Karpas-422 (cell line): ENCODE measurements around the gene CSH1. TPM values are rescaled to one million over a fixed set of nuclear protein-coding genes. Genes with fewer than 3 reads are reported as not detected.
A peak's percentile ranks its signal among the peaks of the same experiment; 100 is the strongest.
"Not testable (repeated sequence)": the region's sequence is repeated elsewhere in the genome, so short reads cannot be mapped to it uniquely, and the experiment has no call there.

ENCODE experiments used
- DNase-seq: peaks from one replicate; pipeline ENCODE4 v3.0.0-alpha.2; 2015
- H2AFZ ChIP-seq: fragments of 200-600 bp; sonication (generic); 2 replicates; pipeline ENCODE4 v1.6.1; 2014; ENCODE audit warnings: antibody characterized with exemption, low read length, mixed read lengths
- H3K27ac ChIP-seq: fragments of 200-600 bp; sonication (generic); 2 replicates; pipeline ENCODE4 v1.5.1; 2014; ENCODE audit warnings: mild to moderate bottlenecking, low read length, moderate library complexity
- H3K27me3 ChIP-seq: fragments of 200-600 bp; sonication (generic); 2 replicates; pipeline ENCODE4 v1.6.1; 2014; ENCODE audit warnings: low read length, mixed read lengths
- H3K36me3 ChIP-seq: fragments of 200-600 bp; sonication (generic); 2 replicates; pipeline ENCODE4 v1.6.1; 2014; ENCODE audit warnings: low read length, mixed read lengths; ENCODE audit not compliant: insufficient read depth
- H3K4me1 ChIP-seq: fragments of 200-600 bp; sonication (generic); 2 replicates; pipeline ENCODE4 v1.6.1; 2014; ENCODE audit warnings: mild to moderate bottlenecking, low read length, mixed read lengths
- H3K4me2 ChIP-seq: fragments of 200-600 bp; sonication (generic); 2 replicates; pipeline ENCODE4 v1.6.1; 2014; ENCODE audit warnings: low read length, low read depth, mild to moderate bottlenecking; ENCODE audit not compliant: poor library complexity, severe bottlenecking
- H3K4me3 ChIP-seq: fragments of 200-600 bp; sonication (generic); 2 replicates; pipeline ENCODE4 v1.5.1; 2014; ENCODE audit warnings: mild to moderate bottlenecking, antibody characterized with exemption, low read length, mixed read lengths
- H3K79me2 ChIP-seq: fragments of 200-600 bp; sonication (generic); 2 replicates; pipeline ENCODE4 v1.6.1; 2014; ENCODE audit warnings: mild to moderate bottlenecking, low read length, mixed read lengths
- H3K9ac ChIP-seq: fragments of 200-600 bp; sonication (generic); 2 replicates; pipeline ENCODE4 v1.6.0; 2014; ENCODE audit warnings: low read length
- H3K9me2 ChIP-seq: fragments of 200-600 bp; sonication (generic), shearing (Covaris generic); replicated peaks from 2 replicates; pipeline ENCODE4 v1.6.0; 2014; ENCODE audit warnings: mild to moderate bottlenecking, low read length, moderate library complexity; ENCODE audit not compliant: insufficient read depth
- H3K9me3 ChIP-seq: fragments of 300-700, 200-600 bp; sonication (generic); 2 replicates; pipeline ENCODE4 v1.6.1; 2014; ENCODE audit warnings: low read length, mixed read lengths
- H4K20me1 ChIP-seq: fragments of 200-600 bp; sonication (generic); 2 replicates; pipeline ENCODE4 v1.6.1; 2014; ENCODE audit warnings: mild to moderate bottlenecking, antibody characterized with exemption, low read length, low read depth; ENCODE audit not compliant: insufficient read depth
- total RNA-seq: library from RNA; depleted of rRNA; stranded (reverse); fragments of >200 nt; shearing (Covaris generic); gene quantifications from 2 replicates; pipeline ENCODE4 v1.2.3, GENCODE V29; 2014; ENCODE audit warnings: low replicate concordance

The CSH1 gene
- total RNA-seq, 1 experiment from 2014 or later, result not detected

DNA sequence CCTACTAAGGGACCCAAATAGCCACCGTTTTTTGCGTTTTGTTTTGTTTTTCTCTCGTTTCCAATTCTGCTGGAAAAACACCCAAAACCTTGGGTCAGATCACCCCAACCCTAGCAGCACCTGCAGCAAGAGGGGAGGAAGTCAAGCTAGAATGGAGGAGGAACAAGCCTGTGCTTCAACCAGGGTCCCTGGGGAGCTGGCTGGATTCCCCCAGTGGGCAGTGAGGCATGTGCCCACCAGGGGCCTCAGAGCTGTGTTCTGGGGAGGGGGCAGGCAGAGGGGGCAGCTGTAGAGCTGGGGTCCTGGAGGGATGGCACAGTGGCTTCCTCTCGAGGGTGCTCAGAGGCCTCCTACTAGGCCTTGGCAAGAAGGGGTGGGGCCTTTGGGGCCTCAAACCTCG, 29.2 kb upstream of the CSH1 start:
- Histone ChIP-seq H3K27ac (peak overlapping the region; percentile 99), H3K79me2 (peaks cover 12% of the 10 kb centered on the region), H2AFZ (no peak overlapping the region), H3K36me3 (peaks cover 31% of the 10 kb centered on the region), H3K4me2 (peak overlapping the region; percentile 94), H4K20me1 (peaks cover 16% of the 10 kb centered on the region; the same call in 1 of the 2 replicates), H3K27me3 (no peaks in the 10 kb centered on the region), H3K4me1 (peaks cover 95% of the 10 kb centered on the region), H3K9ac (peak overlapping the region; percentile 100), H3K4me3 (0 out of 2 replicates have a peak overlapping the region, but pooled peaks have one; percentile 1), H3K9me3 (no peaks in the 10 kb centered on the region), H3K9me2 (no peaks in the 10 kb centered on the region)
- peak; percentile 92 for DNase-seq

DNA sequence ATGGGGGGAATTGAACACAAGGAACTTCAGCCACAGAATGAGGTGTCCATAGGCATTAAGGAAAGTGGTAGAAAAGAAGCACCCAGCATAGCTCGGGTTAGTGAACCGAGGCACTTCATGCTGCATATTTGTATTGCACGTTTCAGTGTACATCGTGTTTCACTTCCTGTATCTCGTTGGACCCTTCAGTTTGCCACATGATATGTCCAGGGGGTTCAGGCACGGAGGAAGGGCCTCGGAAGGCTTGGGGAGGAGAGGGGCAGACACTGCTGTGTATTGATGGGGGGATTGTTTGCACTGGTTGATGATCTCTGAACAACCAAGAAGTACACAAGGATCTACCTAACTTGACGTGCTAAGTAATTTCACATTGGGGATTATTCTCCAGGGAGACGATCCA, 26.0 kb upstream of the CSH1 start:
- not testable (repeated sequence) for H3K4me3 ChIP-seq, H3K9me2 ChIP-seq, H3K27me3 ChIP-seq, H4K20me1 ChIP-seq, H3K36me3 ChIP-seq, H2AFZ ChIP-seq, H3K9me3 ChIP-seq, H3K79me2 ChIP-seq
- DNase-seq, result peak; percentile 93
- peaks cover 80% of the 10 kb centered on the region for H3K4me1 ChIP-seq
- peak overlapping the region; percentile 66 for H3K9ac ChIP-seq
- peak overlapping the region; percentile 67 for H3K4me2 ChIP-seq
- H3K27ac ChIP-seq, result peak overlapping the region; percentile 99

DNA sequence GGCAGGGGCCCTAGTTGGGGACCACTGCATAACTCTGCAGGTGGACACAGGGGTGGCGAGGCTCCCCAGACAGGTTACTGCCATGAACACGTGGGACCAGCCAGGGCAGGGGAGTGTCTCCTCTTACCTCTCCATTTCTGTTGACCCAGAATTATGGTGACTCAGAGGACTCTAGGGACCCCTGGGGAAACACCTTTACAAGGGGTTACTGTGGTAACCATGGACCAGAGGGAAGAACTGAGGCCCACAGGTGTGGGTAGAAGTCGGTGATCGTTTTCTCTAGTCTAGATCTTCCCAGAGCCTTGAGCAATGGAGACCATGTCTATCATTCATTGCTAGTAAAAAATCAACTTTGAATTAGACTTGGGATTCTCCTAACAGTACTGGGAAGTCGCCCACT, 24.4 kb upstream of the CSH1 start:
- not testable (repeated sequence) for H3K36me3 ChIP-seq, H2AFZ ChIP-seq, H3K27me3 ChIP-seq, H3K9me2 ChIP-seq, H3K79me2 ChIP-seq, H4K20me1 ChIP-seq, H3K4me3 ChIP-seq, H3K9me3 ChIP-seq
- DNase-seq, result peak; percentile 79
- Histone ChIP-seq H3K9ac (peak overlapping the region; percentile 36; the same call in 1 of the 2 replicates), H3K27ac (peak overlapping the region; percentile 92), H3K4me1 (peaks cover 72% of the 10 kb centered on the region), H3K4me2 (peak overlapping the region; percentile 63)

DNA sequence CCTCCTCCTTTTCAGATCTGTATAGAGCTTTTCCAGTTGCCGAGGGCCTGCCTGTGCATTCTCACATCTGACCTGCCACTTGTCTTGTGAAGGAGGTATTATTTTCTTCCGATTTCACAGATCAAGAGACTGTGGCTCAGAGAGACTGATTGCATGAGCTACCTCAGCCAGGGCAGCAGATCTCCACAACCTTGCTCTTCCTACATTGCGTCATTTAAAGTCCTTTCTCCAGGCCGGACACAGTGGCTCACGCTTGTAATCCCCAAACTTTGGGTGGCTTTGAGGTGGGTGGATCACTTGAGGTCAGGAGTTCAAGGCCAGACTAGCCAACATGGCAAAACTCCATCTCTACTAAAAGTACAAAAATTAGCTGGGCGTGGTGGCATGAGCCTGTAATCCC, 23.7 kb upstream of the CSH1 start:
- not testable (repeated sequence) for H4K20me1 ChIP-seq, H3K36me3 ChIP-seq, H3K4me3 ChIP-seq, H3K27me3 ChIP-seq, H3K9me2 ChIP-seq, H3K9me3 ChIP-seq, H3K79me2 ChIP-seq
- H3K27ac ChIP-seq, result peak overlapping the region; percentile 92
- peak; percentile 60 for DNase-seq
- H3K4me1 ChIP-seq, result peaks cover 71% of the 10 kb centered on the region
- peak overlapping the region; percentile 63 for H3K4me2 ChIP-seq
- H2AFZ ChIP-seq, result peak overlapping the region; percentile 43; the same call in 1 of the 2 replicates
- peak overlapping the region; percentile 51 for H3K9ac ChIP-seq

DNA sequence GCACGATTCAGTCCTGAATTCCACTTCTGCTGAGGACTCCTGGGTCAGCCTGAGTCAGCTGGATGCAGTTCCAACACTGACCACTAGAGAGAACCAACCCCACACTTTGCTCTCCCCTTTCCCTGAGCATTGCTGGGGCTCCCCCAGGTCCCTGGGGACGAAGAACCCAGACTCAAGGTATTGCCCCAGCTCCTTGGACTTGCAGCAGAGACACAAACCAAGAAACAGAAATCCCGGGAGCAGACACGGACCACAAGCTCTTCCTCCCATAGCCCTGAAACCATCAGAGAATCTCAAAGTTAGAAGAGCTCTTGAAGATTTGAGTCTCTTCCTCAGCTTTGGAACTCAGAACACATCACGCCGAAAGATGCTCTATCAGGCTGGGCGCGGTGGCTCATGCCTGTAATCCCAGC, 22.9 kb upstream of the CSH1 start:
- H3K9ac ChIP-seq, result peak overlapping the region; percentile 51
- peak overlapping the region; percentile 37; the same call in 1 of the 2 replicates for H3K4me3 ChIP-seq
- peaks cover 63% of the 10 kb centered on the region for H3K4me1 ChIP-seq
- H3K36me3 ChIP-seq, result no peaks in the 10 kb centered on the region
- no peaks in the 10 kb centered on the region for H3K9me3 ChIP-seq
- DNase-seq, result peak; percentile 95
- no peaks in the 10 kb centered on the region for H3K9me2 ChIP-seq
- no peaks in the 10 kb centered on the region for H3K79me2 ChIP-seq
- H2AFZ ChIP-seq, result no peak overlapping the region
- peak overlapping the region; percentile 63 for H3K4me2 ChIP-seq
- H3K27me3 ChIP-seq, result no peaks in the 10 kb centered on the region
- H4K20me1 ChIP-seq, result no peaks in the 10 kb centered on the region
- H3K27ac ChIP-seq, result peak overlapping the region; percentile 92

DNA sequence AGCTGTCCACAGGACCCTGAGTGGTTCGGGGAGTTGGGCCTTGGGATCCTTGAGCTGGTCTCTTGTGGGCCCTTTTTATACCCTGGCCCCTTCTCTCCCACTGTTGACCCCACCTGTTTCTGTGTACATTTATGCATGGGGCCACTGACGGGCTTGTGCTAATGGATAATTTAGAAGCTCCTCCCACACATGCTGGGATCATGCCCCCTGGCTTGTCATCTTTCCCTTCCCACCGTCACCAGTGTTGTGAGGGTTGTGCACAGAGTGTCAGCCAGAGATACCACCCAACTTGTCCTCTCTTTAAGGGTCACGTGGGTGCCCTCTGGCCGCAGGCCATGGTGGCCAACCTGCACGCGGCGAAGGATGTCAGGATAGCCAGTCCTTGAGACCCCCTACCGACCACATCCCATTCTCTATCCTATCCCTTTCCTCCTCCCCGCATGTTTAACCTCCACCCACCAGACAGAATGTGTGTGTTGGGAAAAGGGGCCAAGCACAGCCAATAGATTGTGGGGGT, 22.5 kb upstream of the CSH1 start, which contains the start of gene GH1:
GH1 (minus strand) TSS at position 51 of the 517 bp plus-strand sequence. CDS start 63 bp downstream, outside the sequence.
- Histone ChIP-seq H3K4me3 (peak within 1 kb of the TSS; percentile 37; the same call in 1 of the 2 replicates), H3K4me2 (peak within 1 kb of the TSS; percentile 63), H3K4me1 (peaks cover 65% of the 10 kb centered on the region), H3K9ac (peak within 1 kb of the TSS; percentile 51), H3K27ac (peak within 1 kb of the TSS; percentile 92)
- not testable (repeated sequence) for H3K27me3 ChIP-seq, H3K79me2 ChIP-seq, H2AFZ ChIP-seq, H3K9me2 ChIP-seq, H4K20me1 ChIP-seq, H3K9me3 ChIP-seq, DNase-seq, H3K36me3 ChIP-seq

DNA sequence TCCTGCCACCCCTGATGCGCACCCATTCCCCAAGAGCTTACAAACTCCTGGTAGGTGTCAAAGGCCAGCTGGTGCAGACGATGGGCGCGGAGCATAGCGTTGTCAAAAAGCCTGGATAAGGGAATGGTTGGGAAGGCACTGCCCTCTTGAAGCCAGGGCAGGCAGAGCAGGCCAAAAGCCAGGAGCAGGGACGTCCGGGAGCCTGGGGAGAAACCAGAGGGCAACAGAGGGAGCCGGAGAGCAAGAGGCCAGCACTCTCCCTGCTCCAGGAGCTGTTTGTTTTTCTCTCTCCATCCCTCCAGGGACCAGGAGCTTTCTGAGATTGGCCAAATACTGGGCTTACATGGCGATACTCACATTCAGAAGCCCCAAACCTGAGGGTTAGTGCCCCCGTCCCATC, 21.9 kb upstream of the CSH1 start:
- Histone ChIP-seq H3K4me1 (peaks cover 61% of the 10 kb centered on the region), H3K9ac (no peak overlapping the region), H3K4me2 (no peak overlapping the region), H3K4me3 (no peak overlapping the region), H3K27ac (no peak overlapping the region), H3K79me2 (no peaks in the 10 kb centered on the region), H3K36me3 (no peaks in the 10 kb centered on the region), H3K27me3 (no peaks in the 10 kb centered on the region), H3K9me2 (no peaks in the 10 kb centered on the region), H2AFZ (no peak overlapping the region), H3K9me3 (no peaks in the 10 kb centered on the region), H4K20me1 (no peaks in the 10 kb centered on the region)
- DNase-seq, result no peak

DNA sequence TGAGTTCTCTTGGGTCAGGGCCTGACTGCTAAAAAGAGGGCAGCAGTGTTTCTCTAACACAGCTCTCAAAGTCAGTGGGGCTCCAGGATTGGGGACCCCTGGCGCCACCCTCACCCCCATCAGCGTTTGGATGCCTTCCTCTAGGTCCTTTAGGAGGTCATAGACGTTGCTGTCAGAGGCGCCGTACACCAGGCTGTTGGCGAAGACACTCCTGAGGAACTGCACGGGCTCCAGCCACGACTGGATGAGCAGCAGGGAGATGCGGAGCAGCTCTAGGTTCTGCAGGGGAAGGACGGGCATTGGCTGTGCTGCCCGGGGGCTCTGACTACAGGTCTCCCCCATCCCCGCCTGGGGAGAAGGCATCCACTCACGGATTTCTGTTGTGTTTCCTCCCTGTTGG, 21.3 kb upstream of the CSH1 start:
- Histone ChIP-seq H3K36me3 (no peaks in the 10 kb centered on the region), H3K4me1 (peaks cover 55% of the 10 kb centered on the region), H3K27me3 (no peaks in the 10 kb centered on the region), H3K27ac (no peak overlapping the region), H3K79me2 (no peaks in the 10 kb centered on the region), H3K9ac (no peak overlapping the region), H3K4me3 (no peak overlapping the region), H3K9me3 (no peaks in the 10 kb centered on the region), H4K20me1 (no peaks in the 10 kb centered on the region), H3K9me2 (no peaks in the 10 kb centered on the region), H3K4me2 (no peak overlapping the region), H2AFZ (no peak overlapping the region)
- DNase-seq, result no peak
